ENCODE results near the gene EPC2.

DNA sequence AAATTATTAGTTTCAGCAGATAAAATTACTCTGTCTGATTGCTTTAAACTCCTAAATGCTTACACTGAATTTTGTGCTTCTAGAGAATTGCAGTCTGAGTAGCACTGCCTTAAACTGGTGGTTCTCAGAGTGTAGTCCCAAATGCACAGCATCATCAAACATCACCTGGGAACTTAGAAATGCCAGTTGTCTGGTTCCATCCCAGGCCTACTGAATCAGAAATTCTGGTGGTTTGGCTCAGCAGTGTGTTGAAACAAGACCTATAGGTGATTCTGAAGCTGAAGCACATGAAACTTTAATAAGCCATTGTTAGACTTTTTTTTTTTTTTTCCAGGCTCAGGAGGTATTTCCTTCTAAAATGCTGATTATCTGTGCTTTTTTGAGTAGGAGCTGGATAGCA is 22.0 kb downstream of the EPC2 start:
- TF ChIP-seq, protein P1, sequence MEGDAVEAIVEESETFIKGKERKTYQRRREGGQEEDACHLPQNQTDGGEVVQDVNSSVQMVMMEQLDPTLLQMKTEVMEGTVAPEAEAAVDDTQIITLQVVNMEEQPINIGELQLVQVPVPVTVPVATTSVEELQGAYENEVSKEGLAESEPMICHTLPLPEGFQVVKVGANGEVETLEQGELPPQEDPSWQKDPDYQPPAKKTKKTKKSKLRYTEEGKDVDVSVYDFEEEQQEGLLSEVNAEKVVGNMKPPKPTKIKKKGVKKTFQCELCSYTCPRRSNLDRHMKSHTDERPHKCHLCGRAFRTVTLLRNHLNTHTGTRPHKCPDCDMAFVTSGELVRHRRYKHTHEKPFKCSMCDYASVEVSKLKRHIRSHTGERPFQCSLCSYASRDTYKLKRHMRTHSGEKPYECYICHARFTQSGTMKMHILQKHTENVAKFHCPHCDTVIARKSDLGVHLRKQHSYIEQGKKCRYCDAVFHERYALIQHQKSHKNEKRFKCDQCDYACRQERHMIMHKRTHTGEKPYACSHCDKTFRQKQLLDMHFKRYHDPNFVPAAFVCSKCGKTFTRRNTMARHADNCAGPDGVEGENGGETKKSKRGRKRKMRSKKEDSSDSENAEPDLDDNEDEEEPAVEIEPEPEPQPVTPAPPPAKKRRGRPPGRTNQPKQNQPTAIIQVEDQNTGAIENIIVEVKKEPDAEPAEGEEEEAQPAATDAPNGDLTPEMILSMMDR (conservative IDR thresholded peaks at IDR 0.05; ENCODE audit: low read length), result no peak
- TF ChIP-seq EZH2phosphoT487 (IDR thresholded peaks at IDR 0.05; ENCODE audit: borderline replicate concordance, low read depth, low read length), result no peak
